ENCODE data around the gene DCST1. TPM values are rescaled to one million over a fixed set of nuclear protein-coding genes. Genes with fewer than 3 reads are reported as not detected.

Gene DCST1
- total and polyA plus RNA-seq, 9 donors: 0.10 to 0.30 (median 0.16) TPM; not detected in 1

GRCh38 chr1:155092131-155092530 lies 58.5 kb downstream of the DCST1 start:
- no peak for DNase-seq
- Histone ChIP-seq H3K9me3 (replicated peaks; ENCODE audit: control insufficient read depth, low read depth, low read length) (no peaks in the 10 kb centered on the region), H3K4me3 (ENCODE audit: low read length) (no peak overlapping the region), H3K4me1 (ENCODE audit: control insufficient read depth, insufficient read depth, low read length) (peaks cover 20% of the 10 kb centered on the region), H3K27ac (ENCODE audit: low read length) (no peak overlapping the region), H3K36me3 (ENCODE audit: control insufficient read depth, insufficient read depth, low read length) (no peaks in the 10 kb centered on the region), H3K27me3 (ENCODE audit: control insufficient read depth, insufficient read depth, low read length) (peaks cover 9% of the 10 kb centered on the region)
- WGBS (ENCODE audit: insufficient coverage): 62% methylated on average over 5 of the region's 6 CpGs

GRCh38 chr1:155092641-155093040 lies 59.0 kb downstream of the DCST1 start:
- H3K36me3 ChIP-seq (ENCODE audit: control insufficient read depth, insufficient read depth, low read length): no peaks in the 10 kb centered on the region
- H3K27me3 ChIP-seq (ENCODE audit: control insufficient read depth, insufficient read depth, low read length): peaks cover 11% of the 10 kb centered on the region
- no peak for DNase-seq
- 93% methylated on average over 6 of the region's 12 CpGs for WGBS (ENCODE audit: insufficient coverage)
- no peak overlapping the region for H3K27ac ChIP-seq (ENCODE audit: low read length)
- no peak overlapping the region for H3K4me3 ChIP-seq (ENCODE audit: low read length)
- H3K9me3 ChIP-seq (replicated peaks; ENCODE audit: control insufficient read depth, low read depth, low read length): no peaks in the 10 kb centered on the region
- H3K4me1 ChIP-seq (ENCODE audit: control insufficient read depth, insufficient read depth, low read length): peaks cover 20% of the 10 kb centered on the region

- H3K27ac ChIP-seq (ENCODE audit: low read length): peak overlapping the region; percentile 18
- WGBS (ENCODE audit: insufficient coverage): 9% methylated on average over 6 of the region's 13 CpGs
- H3K4me3 ChIP-seq (ENCODE audit: low read length): no peak overlapping the region
- H3K27me3 ChIP-seq (ENCODE audit: control insufficient read depth, insufficient read depth, low read length): peaks cover 13% of the 10 kb centered on the region
- H3K4me1 ChIP-seq (ENCODE audit: control insufficient read depth, insufficient read depth, low read length): peaks cover 20% of the 10 kb centered on the region
- peak; percentile 89 for DNase-seq
- no peaks in the 10 kb centered on the region for H3K9me3 ChIP-seq (replicated peaks; ENCODE audit: control insufficient read depth, low read depth, low read length)
- H3K36me3 ChIP-seq (ENCODE audit: control insufficient read depth, insufficient read depth, low read length): no peaks in the 10 kb centered on the region
These were observed 60.4 kb downstream of the DCST1 start for GRCh38 chr1:155093911-155094621.

- WGBS (ENCODE audit: insufficient coverage): 59% methylated on average over 2 of the region's 2 CpGs
These were observed 61.0 kb downstream of the DCST1 start for GRCh38 chr1:155094622-155094948.

GRCh38 chr1:155099331-155099730 lies 65.7 kb downstream of the DCST1 start:
- no peaks in the 10 kb centered on the region for H3K9me3 ChIP-seq (replicated peaks; ENCODE audit: control insufficient read depth, low read depth, low read length)
- 74% methylated on average over 4 of the region's 7 CpGs for whole genome bisulfite sequencing (ENCODE audit: insufficient coverage)
- H3K27ac ChIP-seq (ENCODE audit: low read length): no peak overlapping the region
- no peak overlapping the region for H3K4me3 ChIP-seq (ENCODE audit: low read length)
- H3K27me3 ChIP-seq (ENCODE audit: control insufficient read depth, insufficient read depth, low read length): peaks cover 6% of the 10 kb centered on the region
- DNase-seq: no peak
- H3K36me3 ChIP-seq (ENCODE audit: control insufficient read depth, insufficient read depth, low read length): no peaks in the 10 kb centered on the region
- H3K4me1 ChIP-seq (ENCODE audit: control insufficient read depth, insufficient read depth, low read length): peaks cover under 1% of the 10 kb centered on the region

More at GRCh38 chr1:155094622-155094948, 61.0 kb downstream of the DCST1 start:
- H3K27me3 ChIP-seq (ENCODE audit: control insufficient read depth, insufficient read depth, low read length): peaks cover 13% of the 10 kb centered on the region
- no peak overlapping the region for H3K27ac ChIP-seq (ENCODE audit: low read length)
- peaks cover 20% of the 10 kb centered on the region for H3K4me1 ChIP-seq (ENCODE audit: control insufficient read depth, insufficient read depth, low read length)
- DNase-seq: no peak
- H3K36me3 ChIP-seq (ENCODE audit: control insufficient read depth, insufficient read depth, low read length): no peaks in the 10 kb centered on the region
- H3K9me3 ChIP-seq (replicated peaks; ENCODE audit: control insufficient read depth, low read depth, low read length): no peaks in the 10 kb centered on the region
- H3K4me3 ChIP-seq (ENCODE audit: low read length): no peak overlapping the region

Other genes with a start within 250 kb of the DCST1 start
- 5.1 TPM for gene KCNN3, start 163.5 kb upstream of the DCST1 start, total RNA-seq
- 1 to 10 TPM; 6.4 to 9.6 (median 8.1) TPM for gene KCNN3, start 163.5 kb upstream of the DCST1 start, polyA plus RNA-seq (ENCODE audit: insufficient read depth in 1 of 8, insufficient read length in 8 of 8, low replicate concordance in 1 of 8)
- 10.3 TPM for gene PMVK, start 97.1 kb upstream of the DCST1 start, total RNA-seq
- gene PMVK, start 97.1 kb upstream of the DCST1 start, polyA plus RNA-seq (ENCODE audit: insufficient read depth in 1 of 8, insufficient read length in 8 of 8, low replicate concordance in 1 of 8): 10 to 100 TPM; 31.0 to 38.7 (median 33.9) TPM
- 160 TPM for gene PBXIP1, start 77.7 kb upstream of the DCST1 start, total RNA-seq
- 100 to 1,000 TPM; 109 to 161 (median 145) TPM for gene PBXIP1, start 77.7 kb upstream of the DCST1 start, polyA plus RNA-seq (ENCODE audit: insufficient read depth in 1 of 8, insufficient read length in 8 of 8, low replicate concordance in 1 of 8)
- gene PYGO2, start 72.0 kb upstream of the DCST1 start, total RNA-seq: 17.1 TPM
- gene PYGO2, start 72.0 kb upstream of the DCST1 start, polyA plus RNA-seq (ENCODE audit: insufficient read depth in 1 of 8, insufficient read length in 8 of 8, low replicate concordance in 1 of 8): 10 to 100 TPM; 27.1 to 32.1 (median 29.6) TPM
- gene SHC1, start 63.1 kb upstream of the DCST1 start, total RNA-seq: 69.9 TPM
- gene SHC1, start 63.1 kb upstream of the DCST1 start, polyA plus RNA-seq (ENCODE audit: insufficient read depth in 1 of 8, insufficient read length in 8 of 8, low replicate concordance in 1 of 8): 100 to 1,000 TPM in 2 of 8 donors, 10 to 100 TPM in 6; 59.3 to 118 (median 91.3) TPM
- 63.8 TPM for gene CKS1B, start 59.1 kb upstream of the DCST1 start, total RNA-seq
- 10 to 100 TPM; 57.1 to 84.9 (median 70.4) TPM for gene CKS1B, start 59.1 kb upstream of the DCST1 start, polyA plus RNA-seq (ENCODE audit: insufficient read depth in 1 of 8, insufficient read length in 8 of 8, low replicate concordance in 1 of 8)
- 21.9 TPM for gene FLAD1, start 50.5 kb upstream of the DCST1 start, total RNA-seq
- 10 to 100 TPM; 16.7 to 21.6 (median 20.1) TPM for gene FLAD1, start 50.5 kb upstream of the DCST1 start, polyA plus RNA-seq (ENCODE audit: insufficient read depth in 1 of 8, insufficient read length in 8 of 8, low replicate concordance in 1 of 8)
- 0.40 TPM for gene LENEP, start 40.2 kb upstream of the DCST1 start, total RNA-seq
- gene LENEP, start 40.2 kb upstream of the DCST1 start, polyA plus RNA-seq (ENCODE audit: insufficient read depth in 1 of 8, insufficient read length in 8 of 8, low replicate concordance in 1 of 8): under 1 TPM in 3 of 8 donors, not detected in 5; 0.24 to 0.39 (median 0.30) TPM
- 7.6 TPM for gene ZBTB7B, start 31.0 kb upstream of the DCST1 start, total RNA-seq
- 10 to 100 TPM in 2 of 8 donors, 1 to 10 TPM in 6; 6.6 to 11.3 (median 9.5) TPM for gene ZBTB7B, start 31.0 kb upstream of the DCST1 start, polyA plus RNA-seq (ENCODE audit: insufficient read depth in 1 of 8, insufficient read length in 8 of 8, low replicate concordance in 1 of 8)
- 0.49 TPM for gene DCST2, start within 50 bp of the DCST1 start, total RNA-seq
- gene DCST2, start within 50 bp of the DCST1 start, polyA plus RNA-seq (ENCODE audit: insufficient read depth in 1 of 8, insufficient read length in 8 of 8, low replicate concordance in 1 of 8): 1 to 10 TPM in 3 of 8 donors, under 1 TPM in 5; 0.58 to 1.6 (median 0.84) TPM
- gene ADAM15, start 17.5 kb downstream of the DCST1 start, total RNA-seq: 41.8 TPM
- gene ADAM15, start 17.5 kb downstream of the DCST1 start, polyA plus RNA-seq (ENCODE audit: insufficient read depth in 1 of 8, insufficient read length in 8 of 8, low replicate concordance in 1 of 8): 10 to 100 TPM; 57.9 to 83.2 (median 70.8) TPM
- gene EFNA4, start 29.9 kb downstream of the DCST1 start, total RNA-seq: 7.5 TPM
- gene EFNA4, start 29.9 kb downstream of the DCST1 start, polyA plus RNA-seq (ENCODE audit: insufficient read depth in 1 of 8, insufficient read length in 8 of 8, low replicate concordance in 1 of 8): 1 to 10 TPM; 5.6 to 9.5 (median 6.8) TPM
- gene EFNA3, start 45.0 kb downstream of the DCST1 start, total RNA-seq: 2.1 TPM
- gene EFNA3, start 45.0 kb downstream of the DCST1 start, polyA plus RNA-seq (ENCODE audit: insufficient read depth in 1 of 8, insufficient read length in 8 of 8, low replicate concordance in 1 of 8): 1 to 10 TPM; 1.7 to 3.9 (median 2.3) TPM
- 15.3 TPM for gene EFNA1, start 94.1 kb downstream of the DCST1 start, total RNA-seq
- gene EFNA1, start 94.1 kb downstream of the DCST1 start, polyA plus RNA-seq (ENCODE audit: insufficient read depth in 1 of 8, insufficient read length in 8 of 8, low replicate concordance in 1 of 8): 10 to 100 TPM; 18.3 to 37.5 (median 24.9) TPM
- 18.6 TPM for gene SLC50A1, start 102.0 kb downstream of the DCST1 start, total RNA-seq
- gene SLC50A1, start 102.0 kb downstream of the DCST1 start, polyA plus RNA-seq (ENCODE audit: insufficient read depth in 1 of 8, insufficient read length in 8 of 8, low replicate concordance in 1 of 8): 10 to 100 TPM; 18.6 to 26.2 (median 21.4) TPM
- 21.1 TPM for gene DPM3, start 106.7 kb downstream of the DCST1 start, total RNA-seq
- 10 to 100 TPM; 20.1 to 27.9 (median 23.6) TPM for gene DPM3, start 106.7 kb downstream of the DCST1 start, polyA plus RNA-seq (ENCODE audit: insufficient read depth in 1 of 8, insufficient read length in 8 of 8, low replicate concordance in 1 of 8)
- gene KRTCAP2, start 139.5 kb downstream of the DCST1 start, total RNA-seq: 70.4 TPM
- gene KRTCAP2, start 139.5 kb downstream of the DCST1 start, polyA plus RNA-seq (ENCODE audit: insufficient read depth in 1 of 8, insufficient read length in 8 of 8, low replicate concordance in 1 of 8): 10 to 100 TPM; 74.7 to 89.5 (median 87.6) TPM
- 0.22 TPM for gene TRIM46, start 140.0 kb downstream of the DCST1 start, total RNA-seq
- under 1 TPM; 0.29 to 0.81 (median 0.57) TPM for gene TRIM46, start 140.0 kb downstream of the DCST1 start, polyA plus RNA-seq (ENCODE audit: insufficient read depth in 1 of 8, insufficient read length in 8 of 8, low replicate concordance in 1 of 8)
- 85.5 TPM for gene THBS3, start 174.1 kb downstream of the DCST1 start, total RNA-seq
- gene THBS3, start 174.1 kb downstream of the DCST1 start, polyA plus RNA-seq (ENCODE audit: insufficient read depth in 1 of 8, insufficient read length in 8 of 8, low replicate concordance in 1 of 8): 10 to 100 TPM; 62.8 to 83.2 (median 70.4) TPM
- 19.7 TPM for gene MTX1, start 174.9 kb downstream of the DCST1 start, total RNA-seq
- gene MTX1, start 174.9 kb downstream of the DCST1 start, polyA plus RNA-seq (ENCODE audit: insufficient read depth in 1 of 8, insufficient read length in 8 of 8, low replicate concordance in 1 of 8): 10 to 100 TPM; 19.6 to 24.5 (median 21.8) TPM
- 4.2 TPM for gene ENTREP3, start 221.7 kb downstream of the DCST1 start, total RNA-seq
- gene ENTREP3, start 221.7 kb downstream of the DCST1 start, polyA plus RNA-seq (ENCODE audit: insufficient read depth in 1 of 8, insufficient read length in 8 of 8, low replicate concordance in 1 of 8): 10 to 100 TPM; 12.3 to 21.7 (median 16.8) TPM
- 24.6 TPM for gene SCAMP3, start 228.5 kb downstream of the DCST1 start, total RNA-seq
- gene SCAMP3, start 228.5 kb downstream of the DCST1 start, polyA plus RNA-seq (ENCODE audit: insufficient read depth in 1 of 8, insufficient read length in 8 of 8, low replicate concordance in 1 of 8): 10 to 100 TPM; 36.3 to 51.4 (median 40.8) TPM
- 26.1 TPM for gene CLK2, start 239.7 kb downstream of the DCST1 start, total RNA-seq
- 10 to 100 TPM; 39.3 to 50.9 (median 44.8) TPM for gene CLK2, start 239.7 kb downstream of the DCST1 start, polyA plus RNA-seq (ENCODE audit: insufficient read depth in 1 of 8, insufficient read length in 8 of 8, low replicate concordance in 1 of 8)
- gene HCN3, start 243.6 kb downstream of the DCST1 start, total RNA-seq: 1.6 TPM
- 1 to 10 TPM; 3.4 to 6.7 (median 4.0) TPM for gene HCN3, start 243.6 kb downstream of the DCST1 start, polyA plus RNA-seq (ENCODE audit: insufficient read depth in 1 of 8, insufficient read length in 8 of 8, low replicate concordance in 1 of 8)

All from muscle of leg (tissue), 11 donors.